Measurements from ENCODE around the gene PBX3.

DNA sequence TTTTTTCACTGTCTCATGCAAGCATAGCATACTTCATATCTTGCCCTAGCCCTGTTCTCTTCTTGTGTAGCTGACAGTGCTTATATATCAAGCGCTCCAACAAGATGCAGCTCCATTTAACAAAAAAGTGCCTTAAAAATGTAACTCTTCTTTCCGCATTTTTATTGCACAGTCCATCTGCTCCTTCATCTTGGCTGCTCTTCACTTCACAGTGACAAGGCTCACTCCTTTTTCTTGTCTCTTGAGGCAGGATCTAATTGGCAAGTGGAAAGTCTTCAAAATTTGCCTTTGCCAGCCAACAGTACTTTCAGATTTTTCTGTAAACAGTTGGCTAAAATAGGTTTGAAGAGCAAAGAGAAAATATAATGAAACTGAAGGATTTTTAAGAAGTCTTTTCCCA lies 161.8 kb downstream of the PBX3 start:
- TF ChIP-seq, protein P1, sequence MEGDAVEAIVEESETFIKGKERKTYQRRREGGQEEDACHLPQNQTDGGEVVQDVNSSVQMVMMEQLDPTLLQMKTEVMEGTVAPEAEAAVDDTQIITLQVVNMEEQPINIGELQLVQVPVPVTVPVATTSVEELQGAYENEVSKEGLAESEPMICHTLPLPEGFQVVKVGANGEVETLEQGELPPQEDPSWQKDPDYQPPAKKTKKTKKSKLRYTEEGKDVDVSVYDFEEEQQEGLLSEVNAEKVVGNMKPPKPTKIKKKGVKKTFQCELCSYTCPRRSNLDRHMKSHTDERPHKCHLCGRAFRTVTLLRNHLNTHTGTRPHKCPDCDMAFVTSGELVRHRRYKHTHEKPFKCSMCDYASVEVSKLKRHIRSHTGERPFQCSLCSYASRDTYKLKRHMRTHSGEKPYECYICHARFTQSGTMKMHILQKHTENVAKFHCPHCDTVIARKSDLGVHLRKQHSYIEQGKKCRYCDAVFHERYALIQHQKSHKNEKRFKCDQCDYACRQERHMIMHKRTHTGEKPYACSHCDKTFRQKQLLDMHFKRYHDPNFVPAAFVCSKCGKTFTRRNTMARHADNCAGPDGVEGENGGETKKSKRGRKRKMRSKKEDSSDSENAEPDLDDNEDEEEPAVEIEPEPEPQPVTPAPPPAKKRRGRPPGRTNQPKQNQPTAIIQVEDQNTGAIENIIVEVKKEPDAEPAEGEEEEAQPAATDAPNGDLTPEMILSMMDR (IDR thresholded peaks at IDR 0.05) = no peak
- no peak for TF ChIP-seq POLR2A (IDR thresholded peaks at IDR 0.05)
